K562 (cell line): Measurements from ENCODE around the gene RNF43. TPM values are rescaled to one million over a fixed set of nuclear protein-coding genes. Genes with fewer than 3 reads are reported as not detected.
"Not testable (repeated sequence)": the region's sequence is repeated elsewhere in the genome, so short reads cannot be mapped to it uniquely, and the experiment has no call there.

Source experiments
- ATAC-seq: fragments of 200-7000 bp; cut with Tn5 transposase; 3 replicates; pipeline ENCODE4 v1.9.1; 2020; ENCODE audit warnings: moderate library complexity
- BruUV-seq: library from RNA; stranded (reverse); fragments of 400-500 nt; replicated peaks from 2 replicates; lab custom pipeline; 2021; lab: Mats Ljungman, UMichigan
- CTCF ChIA-PET: fragments of 300-600 bp; formaldehyde crosslinking; extraction: SDS; loops from one replicate; lab custom pipeline; 2021; ENCODE audit warnings: low intra/inter-chr PET ratio; lab: Yijun Ruan, JAX
- POLR2A ChIA-PET: fragments of 300-600, 350-650 bp; sonication (Branson Sonifier 250); formaldehyde crosslinking; extraction: SDS; loops from one replicate; lab custom pipeline; 2021; ENCODE audit warnings: antibody characterized with exemption, inconsistent platforms; lab: Yijun Ruan, JAX
- DNase-seq, 4 experiments: peaks; one replicate each; pipeline versions ENCODE4 v3.0.0 to v3.0.0-alpha.2; 2011 to 2018; ENCODE audit warnings: low spot score in 3 of 4, mixed read lengths in 3 of 4; ENCODE audit errors: extremely low read depth in 1 of 4
- FAIRE-seq: peaks from 2 replicates; lab custom pipeline; 2011; peaks lifted over from hg19 to GRCh38; lab: Jason Lieb, UNC
- H2AFZ ChIP-seq: 2 replicates; pipeline ENCODE4 v1.6.0; 2011; ENCODE audit warnings: low read depth, low read length, control low read depth, inconsistent platforms
- H3K27ac ChIP-seq: fragments of 200-600 bp; 3 replicates; pipeline ENCODE4 v1.8.0; 2011; ENCODE audit warnings: low read depth, mild to moderate bottlenecking, control low read depth, inconsistent platforms, low read length, moderate library complexity, mixed read lengths; ENCODE audit errors: extremely low read depth
- H3K27me3 ChIP-seq, 2 experiments: fragments of 300-600 bp in 1 of 2; 2 replicates in 1 of 2; 3 replicates in 1 of 2; pipeline versions ENCODE4 v1.6.0 to v1.8.0; 2011; ENCODE audit warnings: inconsistent platforms in 2 of 2, low read length in 2 of 2, mild to moderate bottlenecking in 1 of 2, mixed read lengths in 1 of 2, moderate library complexity in 1 of 2; ENCODE audit not compliant: control insufficient read depth in 2 of 2, insufficient read depth in 2 of 2
- H3K36me3 ChIP-seq: fragments of 300-600 bp; 3 replicates; pipeline ENCODE4 v1.8.0; 2011; ENCODE audit warnings: mild to moderate bottlenecking, low read length, inconsistent platforms; ENCODE audit not compliant: control insufficient read depth, insufficient read depth
- H3K4me1 ChIP-seq, 2 experiments: fragments of 200-600 bp in 1 of 2; replicated peaks in 1 of 2; 2 replicates in 1 of 2; 3 replicates in 1 of 2; pipeline versions ENCODE4 v1.5.1 to v1.8.0; 2011; ENCODE audit warnings: inconsistent platforms in 2 of 2, low read length in 2 of 2, mild to moderate bottlenecking in 1 of 2, mixed read lengths in 1 of 2, moderate library complexity in 1 of 2; ENCODE audit not compliant: control insufficient read depth in 2 of 2, insufficient read depth in 2 of 2
- H3K4me2 ChIP-seq: 2 replicates; pipeline ENCODE4 v1.6.1; 2011; ENCODE audit warnings: low read length, control low read depth, inconsistent platforms, mixed read lengths; ENCODE audit not compliant: insufficient read depth
- H3K4me3 ChIP-seq: fragments of 200-600 bp; sonication (generic), shearing (Covaris generic); 2 replicates; pipeline ENCODE4 v1.5.1; 2016; ENCODE audit warnings: control low read depth, inconsistent platforms
- H3K79me2 ChIP-seq: fragments of 200-600 bp; 3 replicates; pipeline ENCODE4 v1.8.0; 2011; ENCODE audit warnings: low read length, inconsistent platforms; ENCODE audit not compliant: control insufficient read depth, insufficient read depth
- H3K9ac ChIP-seq, 2 experiments: 2 replicates each; pipeline versions ENCODE4 v1.6.0 to v1.6.1; 2011; ENCODE audit warnings: low read depth in 2 of 2, low read length in 2 of 2, control low read depth in 1 of 2, inconsistent platforms in 1 of 2, mild to moderate bottlenecking in 1 of 2, mixed read lengths in 1 of 2; ENCODE audit not compliant: insufficient read depth in 1 of 2
- H3K9me1 ChIP-seq: one replicate; pipeline ENCODE4 v1.6.0; 2011; ENCODE audit warnings: inconsistent platforms, mild to moderate bottlenecking, low read length, moderate library complexity; ENCODE audit not compliant: control insufficient read depth, insufficient read depth
- H3K9me3 ChIP-seq: replicated peaks from 2 replicates; pipeline ENCODE4 v1.5.1; 2011; ENCODE audit warnings: low read depth, low read length, inconsistent platforms; ENCODE audit not compliant: control insufficient read depth, insufficient read depth
- H4K20me1 ChIP-seq: replicated peaks from 2 replicates; pipeline ENCODE4 v1.6.1; 2011; ENCODE audit warnings: low read length, inconsistent platforms, mixed read lengths; ENCODE audit not compliant: control insufficient read depth, insufficient read depth
- CAMTA2 ChIP-seq: fragments of 250-450 bp; sonication (Bioruptor Pico); conservative IDR thresholded peaks from 2 replicates; pipeline ENCODE4 v1.5.1; 2022
- E2F4 ChIP-seq: sonication (generic); formaldehyde crosslinking; IDR thresholded peaks from 2 replicates; pipeline ENCODE4 v1.8.0; 2022; ENCODE audit warnings: mild to moderate bottlenecking, low read depth, missing genetic modification reagents
- HDAC8 ChIP-seq: fragments of 450-650 bp; IDR thresholded peaks from 2 replicates; pipeline ENCODE4 v1.6.1; 2016; ENCODE audit warnings: mild to moderate bottlenecking, missing genetic modification characterization, moderate library complexity, missing compliant biosample characterization
- POLR2AphosphoS5 ChIP-seq: IDR thresholded peaks from 2 replicates; pipeline ENCODE4 v1.6.1; 2011; ENCODE audit warnings: mild to moderate bottlenecking, low read depth, low read length, moderate library complexity; ENCODE audit not compliant: control insufficient read depth, insufficient read depth
- U2AF1 ChIP-seq: fragments of 200-400 bp; formaldehyde crosslinking; optimal IDR thresholded peaks from 2 replicates; pipeline ENCODE3; 2017; ENCODE audit warnings: mild to moderate bottlenecking, low read depth, low read length, moderate library complexity
- ZNF780A ChIP-seq: fragments of 250-450 bp; sonication (Bioruptor Pico); IDR thresholded peaks from 2 replicates; pipeline ENCODE4 v1.5.0; 2021; ENCODE audit warnings: mild to moderate bottlenecking
- whole genome bisulfite sequencing: fragments of 100-300 bp; shearing (Covaris generic); methylation state at CpG from one replicate; pipeline ENCODE4 v1.1.6; 2016; ENCODE audit warnings: low coverage, mixed read lengths; ENCODE audit not compliant: insufficient coverage; ENCODE audit errors: missing lambda C conversion rate; 5-methylcytosine and 5-hydroxymethylcytosine counted together
- in situ Hi-C: fragments of 300-500 bp; cut with MboI; formaldehyde crosslinking; loops from 4 replicates; pipeline ENCODE4 v1.15.0; 2018; ENCODE audit warnings: inconsistent platforms, mixed read lengths
- intact Hi-C: fragments of 100-400 bp; cut with micrococcal nuclease; formaldehyde crosslinking; loops from 2 replicates; pipeline ENCODE4 v1.14.2; 2022
- polyA plus RNA-seq, 8 experiments: library from polyadenylated mRNA; depleted of rRNA in 4 of 8; stranded (reverse) in 5 of 8; unstranded in 3 of 8; fragments of >200 nt; fragmentation: Nextera tagmentation in 2 of 8; fragmentation: Illumina TruSeq in 1 of 8; extraction: Ambion mirVana in 2 of 8; extraction: Trizol in 1 of 8; gene quantifications; 2 replicates each; pipeline versions ENCODE4 v1.2.1 to v1.2.3, GENCODE V29; 2011 to 2014; ENCODE audit warnings: inconsistent platforms in 1 of 8, missing spikeins in 1 of 8
- total RNA-seq, 7 experiments: library from RNA; depleted of rRNA in 6 of 7; stranded (reverse); fragments of >200 nt in 6 of 7; fragmentation: Illumina TruSeq in 2 of 7; extraction: Trizol in 2 of 7; gene quantifications; 2 replicates each; pipeline versions ENCODE4 v1.2.1 to v1.2.3, GENCODE V29; 2011 to 2021; ENCODE audit warnings: low replicate concordance in 1 of 7

Gene RNF43
- total and polyA plus RNA-seq, 9 of the 15 experiments (the other 6 are each of a cell fraction or from before 2014, with no cell fraction given) = 0.29 to 2.7 (median 1.4) TPM

- TF ChIP-seq U2AF1 (no peak), POLR2AphosphoS5 (no peak), ZNF780A (CRISPR knock-in tag) (no peak), CAMTA2 (CRISPR knock-in tag) (no peak)
- TF ChIP-seq, all 486 proteins: peak for 0
These were observed 17.4 kb downstream of the RNF43 start (continued) for GRCh38 chr17:58399974-58400373.

- H3K36me3 ChIP-seq = no peaks in the 10 kb centered on the region
- in situ Hi-C loops = no loop called here
- peaks cover 0 to 12% of the 10 kb centered on the region in 2 experiments; a peak in 2 of 5 replicates for H3K4me1 ChIP-seq
- no peaks in the 10 kb centered on the region for H3K79me2 ChIP-seq
- no TSS peak for BruUV-seq
- no peaks in the 10 kb centered on the region for H3K9me3 ChIP-seq
- H2AFZ ChIP-seq = no peak overlapping the region
- DNase-seq (no peak), FAIRE-seq (no peak), ATAC-seq (no peak)
- ChIA-PET POLR2A (interaction anchor here (0.7 kb wide), 1 partner anchor 53 kb away, joined by 3 read pairs; no protein-coding TSS in a partner anchor), CTCF (no interaction called here)
- H3K27ac ChIP-seq = no peak overlapping the region
- H3K4me2 ChIP-seq = no peak overlapping the region
- no peaks in the 10 kb centered on the region for H3K9me1 ChIP-seq
- intact Hi-C loops = no loop called here
- H3K4me3 ChIP-seq = no peak overlapping the region
- H3K9ac ChIP-seq = no peak overlapping the region
- H4K20me1 ChIP-seq = no peaks in the 10 kb centered on the region
- H3K27me3 ChIP-seq = no peaks in the 10 kb centered on the region
- TF ChIP-seq HDAC8 (tag) (no peak), E2F4 (CRISPR knock-in tag) (no peak)
- WGBS = 23% methylated on average over 3 of the region's 3 CpGs
These were observed 18.6 kb downstream of the RNF43 start for GRCh38 chr17:58398574-58399266.

- H3K9me1 ChIP-seq, FAIRE-seq, H3K27ac ChIP-seq, CTCF ChIA-PET, H3K4me3 ChIP-seq, H3K9ac ChIP-seq, H2AFZ ChIP-seq, H3K36me3 ChIP-seq, BruUV-seq, H3K79me2 ChIP-seq, H3K9me3 ChIP-seq, H3K27me3 ChIP-seq, H3K4me2 ChIP-seq, ATAC-seq, H4K20me1 ChIP-seq, intact Hi-C loops, in situ Hi-C loops, DNase-seq: not testable (repeated sequence)
- peaks cover 0 to 16% of the 10 kb centered on the region in 2 experiments; a peak in 3 of 5 replicates for H3K4me1 ChIP-seq
- WGBS = 75% methylated on average over 5 of the region's 5 CpGs
- POLR2A ChIA-PET = interaction anchor here (0.9 kb wide), 1 partner anchor 10 kb away, joined by 3 read pairs; no protein-coding TSS in a partner anchor
These were observed 19.9 kb downstream of the RNF43 start for GRCh38 chr17:58397421-58397820.
